WERI-Rb-1 (cell line): ENCODE data around the gene RGS1.

ENCODE experiments used
- DNase-seq: peaks from one replicate; pipeline ENCODE4 v3.0.0-alpha.2; 2020
- H3K27ac ChIP-seq: fragments of 250-450 bp; sonication (Bioruptor Pico); 2 replicates; pipeline ENCODE4 v1.5.1; 2020; ENCODE audit warnings: mild to moderate bottlenecking, moderate library complexity
- H3K27me3 ChIP-seq: fragments of 250-450 bp; sonication (Bioruptor Pico); 2 replicates; pipeline ENCODE4 v1.5.1; 2021; ENCODE audit warnings: mild to moderate bottlenecking, low read depth, moderate library complexity; ENCODE audit not compliant: insufficient read depth, severe bottlenecking
- H3K36me3 ChIP-seq: fragments of 250-450 bp; sonication (Bioruptor Pico); 2 replicates; pipeline ENCODE4 v1.5.1; 2020; ENCODE audit warnings: mild to moderate bottlenecking, moderate library complexity
- H3K4me3 ChIP-seq: 2 replicates; pipeline ENCODE4 v1.5.1; 2011; ENCODE audit warnings: low read depth, mild to moderate bottlenecking, control low read depth, low read length
- H3K9me3 ChIP-seq: fragments of 250-450 bp; sonication (Bioruptor Pico); 2 replicates; pipeline ENCODE4 v1.5.1; 2021; ENCODE audit warnings: mild to moderate bottlenecking, moderate library complexity; ENCODE audit not compliant: severe bottlenecking
- TF ChIP-seq, protein P1 (sequence below): IDR thresholded peaks from 2 replicates; pipeline ENCODE4 v1.5.1; 2011; ENCODE audit warnings: low read depth, mild to moderate bottlenecking, control low read depth, inconsistent platforms, low read length

The RGS1 gene

DNA sequence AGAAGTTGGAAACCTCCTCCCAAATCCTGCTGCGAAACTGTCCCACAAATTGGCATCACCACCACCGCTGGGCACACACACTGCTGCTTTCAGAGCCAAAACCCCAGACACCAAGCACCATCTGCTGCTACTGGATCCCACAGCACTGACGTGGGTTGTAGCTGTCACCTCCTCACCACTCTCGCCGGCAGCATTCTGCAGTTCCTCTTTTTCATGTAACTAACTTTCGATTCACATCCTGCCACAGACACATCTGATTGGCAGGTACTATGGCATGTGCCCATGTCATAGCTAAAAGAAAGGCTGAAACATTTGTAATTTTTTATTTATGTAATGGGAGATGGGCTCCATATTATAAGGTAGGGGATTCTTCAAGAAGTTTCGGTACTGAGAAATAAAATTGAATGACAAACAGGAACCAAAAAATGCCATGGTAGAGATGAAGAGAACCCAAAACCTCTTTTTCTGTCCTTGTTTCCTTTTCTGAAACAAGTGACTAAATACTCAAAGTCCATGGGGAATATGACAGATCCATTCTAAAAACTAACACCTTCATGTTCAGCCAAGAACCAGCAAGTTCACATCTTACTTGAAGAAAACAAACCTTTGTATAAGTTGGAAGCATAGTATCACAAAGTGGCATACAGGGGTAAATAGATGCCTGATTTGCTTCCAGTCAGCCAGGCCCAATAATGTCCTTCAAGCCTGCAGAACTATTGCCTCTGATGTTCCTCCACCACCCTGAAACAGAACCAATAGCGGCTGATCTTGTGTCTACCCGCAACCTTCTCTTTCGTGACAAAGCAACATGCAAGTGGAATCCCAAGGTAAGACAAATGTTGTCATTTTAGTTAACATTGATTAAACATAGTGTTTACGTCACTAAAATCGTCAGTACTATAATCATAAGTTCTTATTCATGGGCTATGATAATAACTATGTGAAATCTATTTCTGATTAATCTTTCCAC lies 33.8 kb downstream of the RGS1 start:
- no peak overlapping the region for H3K27ac ChIP-seq
- H3K4me3 ChIP-seq: no peak overlapping the region
- H3K27me3 ChIP-seq: no peaks in the 10 kb centered on the region
- no peak for DNase-seq
- no peaks in the 10 kb centered on the region for H3K36me3 ChIP-seq
- H3K9me3 ChIP-seq: no peaks in the 10 kb centered on the region
- TF ChIP-seq, protein P1, sequence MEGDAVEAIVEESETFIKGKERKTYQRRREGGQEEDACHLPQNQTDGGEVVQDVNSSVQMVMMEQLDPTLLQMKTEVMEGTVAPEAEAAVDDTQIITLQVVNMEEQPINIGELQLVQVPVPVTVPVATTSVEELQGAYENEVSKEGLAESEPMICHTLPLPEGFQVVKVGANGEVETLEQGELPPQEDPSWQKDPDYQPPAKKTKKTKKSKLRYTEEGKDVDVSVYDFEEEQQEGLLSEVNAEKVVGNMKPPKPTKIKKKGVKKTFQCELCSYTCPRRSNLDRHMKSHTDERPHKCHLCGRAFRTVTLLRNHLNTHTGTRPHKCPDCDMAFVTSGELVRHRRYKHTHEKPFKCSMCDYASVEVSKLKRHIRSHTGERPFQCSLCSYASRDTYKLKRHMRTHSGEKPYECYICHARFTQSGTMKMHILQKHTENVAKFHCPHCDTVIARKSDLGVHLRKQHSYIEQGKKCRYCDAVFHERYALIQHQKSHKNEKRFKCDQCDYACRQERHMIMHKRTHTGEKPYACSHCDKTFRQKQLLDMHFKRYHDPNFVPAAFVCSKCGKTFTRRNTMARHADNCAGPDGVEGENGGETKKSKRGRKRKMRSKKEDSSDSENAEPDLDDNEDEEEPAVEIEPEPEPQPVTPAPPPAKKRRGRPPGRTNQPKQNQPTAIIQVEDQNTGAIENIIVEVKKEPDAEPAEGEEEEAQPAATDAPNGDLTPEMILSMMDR: no peak

DNA sequence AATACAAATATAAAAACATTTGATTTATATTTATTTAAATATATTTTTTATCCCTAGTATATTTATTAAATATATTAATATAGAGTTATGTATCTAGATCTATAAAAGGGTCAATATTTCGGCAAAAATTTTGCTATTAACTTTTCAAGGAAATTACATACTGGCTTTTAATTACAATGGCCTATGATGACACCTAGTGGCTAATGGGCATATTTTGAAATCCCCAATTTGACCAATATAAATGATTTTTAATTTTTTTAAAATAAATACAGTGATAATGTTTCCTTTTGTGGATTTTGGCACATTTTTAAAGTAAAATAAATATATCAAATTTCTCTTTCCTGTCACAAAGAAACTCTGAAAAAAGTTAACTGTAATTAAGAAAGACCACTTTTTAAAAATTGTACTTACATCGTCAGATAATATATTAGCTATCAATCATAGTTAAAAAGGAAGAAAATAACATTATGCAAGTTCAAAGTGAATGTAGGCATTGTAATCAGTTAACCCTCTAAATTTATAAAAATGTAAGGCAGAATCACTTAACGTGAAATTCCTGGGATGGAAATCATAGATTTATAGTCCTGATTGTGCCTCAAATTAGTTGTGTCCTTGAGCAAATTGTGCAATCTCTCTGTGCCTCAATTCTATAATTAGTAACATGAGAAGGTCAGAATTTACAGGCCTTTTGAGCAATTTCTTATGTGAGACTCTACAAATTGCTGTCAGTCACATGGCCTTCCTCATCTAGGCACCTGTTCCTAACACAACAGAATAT lies 34.7 kb downstream of the RGS1 start:
- no peak for DNase-seq
- Histone ChIP-seq H3K36me3 (no peaks in the 10 kb centered on the region), H3K4me3 (no peak overlapping the region), H3K9me3 (no peaks in the 10 kb centered on the region), H3K27me3 (no peaks in the 10 kb centered on the region), H3K27ac (no peak overlapping the region)
- TF ChIP-seq, protein P1: no peak

DNA sequence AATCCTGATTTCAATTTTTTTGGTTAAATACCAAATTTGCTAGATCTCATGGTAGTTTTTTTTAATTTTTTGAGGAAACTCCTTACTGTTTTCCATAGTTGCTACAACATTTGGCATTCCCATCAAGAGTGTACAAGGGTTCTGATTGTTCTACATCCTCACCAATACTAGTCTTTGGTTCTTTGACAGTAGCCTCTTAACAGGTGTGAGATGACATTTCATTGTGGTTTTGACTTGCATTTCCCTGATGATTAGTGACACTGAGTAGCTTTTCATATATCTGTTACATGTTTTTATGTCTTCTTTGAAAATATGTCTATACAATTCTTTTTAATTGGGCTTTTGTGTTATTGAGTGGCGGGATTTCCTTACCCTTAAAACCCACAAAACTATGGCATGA lies 39.5 kb downstream of the RGS1 start:
- DNase-seq: no peak
- Histone ChIP-seq H3K27me3 (no peaks in the 10 kb centered on the region), H3K27ac (no peak overlapping the region), H3K36me3 (no peaks in the 10 kb centered on the region), H3K4me3 (no peak overlapping the region), H3K9me3 (no peaks in the 10 kb centered on the region)
- TF ChIP-seq, protein P1: no peak

DNA sequence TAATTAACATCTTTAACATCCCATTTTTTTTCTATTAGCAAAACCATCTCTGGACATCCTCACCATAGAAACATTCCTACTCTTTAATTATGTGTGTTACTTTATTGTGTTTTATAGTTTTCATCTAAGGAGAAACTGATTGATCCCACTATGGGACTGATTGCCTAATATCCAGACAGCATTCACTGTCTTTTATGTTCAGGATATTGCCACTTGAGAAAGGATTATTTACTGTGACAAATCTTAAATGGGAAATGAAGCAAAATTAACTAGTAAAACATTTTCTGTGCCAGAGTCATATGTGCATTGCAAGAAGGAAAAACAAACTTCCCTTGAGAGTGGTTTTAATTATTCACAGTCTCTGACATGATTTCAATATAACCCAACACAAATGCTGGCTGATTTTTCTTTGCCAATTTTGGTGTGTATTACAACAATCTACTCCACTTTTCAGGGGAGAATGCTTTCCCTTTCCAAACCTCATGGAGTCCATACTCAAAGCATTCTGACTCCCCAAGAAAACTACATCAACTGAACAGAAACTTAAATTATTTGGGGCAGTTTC lies 44.6 kb downstream of the RGS1 start:
- H3K4me3 ChIP-seq: no peak overlapping the region
- no peak for DNase-seq
- no peaks in the 10 kb centered on the region for H3K27me3 ChIP-seq
- TF ChIP-seq, protein P1: no peak
- no peaks in the 10 kb centered on the region for H3K9me3 ChIP-seq
- H3K27ac ChIP-seq: no peak overlapping the region
- H3K36me3 ChIP-seq: no peaks in the 10 kb centered on the region

DNA sequence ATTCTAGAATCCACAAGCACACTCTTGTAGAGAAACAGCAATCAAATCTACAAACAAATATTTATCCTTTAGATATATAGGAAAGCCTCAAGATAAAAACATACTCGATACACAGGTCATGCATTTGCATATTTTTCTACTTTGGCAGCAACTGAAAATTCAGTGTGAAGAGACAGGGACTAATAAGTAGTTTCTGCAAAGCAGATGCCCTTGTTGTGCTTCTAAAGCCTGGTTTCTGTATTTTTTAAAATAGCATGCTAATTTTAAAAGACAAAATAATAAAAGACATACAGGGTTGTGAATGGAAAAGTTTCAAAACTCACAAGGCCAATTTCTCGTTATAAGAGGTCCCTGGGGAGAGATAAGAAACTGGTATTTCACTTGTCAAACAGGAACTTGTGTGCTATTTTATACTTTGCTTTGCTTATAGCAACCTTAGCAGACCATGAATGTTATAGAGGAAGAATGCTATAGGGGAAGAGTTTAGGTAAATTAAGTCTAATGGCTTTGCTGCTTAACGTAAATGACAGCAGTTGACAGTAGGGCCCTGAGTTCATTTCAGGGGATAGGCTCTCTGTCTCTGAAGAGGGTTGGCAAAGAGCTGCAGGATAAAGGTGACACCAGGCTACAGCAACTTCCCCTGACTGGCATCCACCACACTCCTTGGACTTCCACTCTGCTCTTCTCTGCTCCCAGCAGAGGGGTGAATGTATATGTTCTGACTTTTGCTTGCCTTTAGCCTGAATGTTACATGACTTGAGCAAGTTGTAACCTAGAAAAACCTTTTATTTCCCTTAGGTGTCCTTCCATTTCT lies 51.0 kb downstream of the RGS1 start:
- Histone ChIP-seq H3K27ac (no peak overlapping the region), H3K27me3 (no peaks in the 10 kb centered on the region), H3K36me3 (no peaks in the 10 kb centered on the region), H3K4me3 (no peak overlapping the region), H3K9me3 (no peaks in the 10 kb centered on the region)
- TF ChIP-seq, protein P1: no peak
- DNase-seq: no peak
